HUES6 (cell line): ENCODE results near the gene TRERF1.

Source experiments
- H3K27ac ChIP-seq: 2 replicates; pipeline ENCODE4 v1.7.0; 2013; ENCODE audit warnings: low read depth, mild to moderate bottlenecking, low read length, inconsistent platforms
- H3K27me3 ChIP-seq: 2 replicates; pipeline ENCODE4 v1.6.1; 2013; ENCODE audit warnings: low read length; ENCODE audit not compliant: control insufficient read depth, insufficient read depth
- H3K36me3 ChIP-seq: 2 replicates; pipeline ENCODE4 v1.6.1; 2013; ENCODE audit warnings: low read length; ENCODE audit not compliant: control insufficient read depth, insufficient read depth
- H3K4me1 ChIP-seq: 2 replicates; pipeline ENCODE4 v1.6.1; 2013; ENCODE audit warnings: low read length; ENCODE audit not compliant: control insufficient read depth, insufficient read depth
- H3K4me3 ChIP-seq: 2 replicates; pipeline ENCODE4 v1.5.1; 2013; ENCODE audit warnings: low read depth, low read length
- H3K9ac ChIP-seq: one replicate; pipeline ENCODE4 v1.6.1; 2013; ENCODE audit warnings: mild to moderate bottlenecking, low read length
- H3K9me3 ChIP-seq: 2 replicates; pipeline ENCODE4 v1.6.1; 2013; ENCODE audit warnings: low read depth, low read length; ENCODE audit not compliant: control insufficient read depth, insufficient read depth

TRERF1 gene

DNA sequence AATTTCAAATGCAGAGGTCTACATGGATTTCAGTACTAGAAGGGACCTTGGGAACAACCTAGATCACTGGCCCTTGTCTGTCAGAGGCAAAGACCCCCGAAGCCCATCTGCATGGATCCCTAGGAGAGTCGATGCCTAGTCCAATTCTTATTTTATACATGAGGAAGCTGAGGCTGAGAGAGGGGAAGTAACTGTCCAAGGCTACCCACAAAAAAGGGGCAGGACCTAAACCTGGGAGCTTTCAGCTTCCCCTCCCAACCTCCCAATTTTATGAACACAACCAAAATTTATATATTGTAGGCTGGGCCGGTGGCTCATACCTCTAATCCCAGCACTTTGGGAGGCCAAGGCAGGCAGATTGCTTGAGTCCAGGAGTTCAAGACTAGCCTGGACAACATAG, 73.2 kb downstream of the TRERF1 start:
- Histone ChIP-seq H3K4me3 (no peak overlapping the region), H3K9ac (no peak overlapping the region), H3K4me1 (peaks cover 7% of the 10 kb centered on the region; the same call in 1 of the 2 replicates), H3K27ac (no peak overlapping the region), H3K9me3 (no peaks in the 10 kb centered on the region), H3K27me3 (no peaks in the 10 kb centered on the region), H3K36me3 (no peaks in the 10 kb centered on the region)

- H3K4me3 ChIP-seq: no peak overlapping the region
- H3K27ac ChIP-seq: no peak overlapping the region
- no peaks in the 10 kb centered on the region for H3K36me3 ChIP-seq
- peaks cover 7% of the 10 kb centered on the region; the same call in 1 of the 2 replicates for H3K4me1 ChIP-seq
- H3K9me3 ChIP-seq: no peaks in the 10 kb centered on the region
- no peaks in the 10 kb centered on the region for H3K27me3 ChIP-seq
- no peak overlapping the region for H3K9ac ChIP-seq
Observed at GRCh38 chr6:42378125-42378524, 73.6 kb downstream of the TRERF1 start.

DNA sequence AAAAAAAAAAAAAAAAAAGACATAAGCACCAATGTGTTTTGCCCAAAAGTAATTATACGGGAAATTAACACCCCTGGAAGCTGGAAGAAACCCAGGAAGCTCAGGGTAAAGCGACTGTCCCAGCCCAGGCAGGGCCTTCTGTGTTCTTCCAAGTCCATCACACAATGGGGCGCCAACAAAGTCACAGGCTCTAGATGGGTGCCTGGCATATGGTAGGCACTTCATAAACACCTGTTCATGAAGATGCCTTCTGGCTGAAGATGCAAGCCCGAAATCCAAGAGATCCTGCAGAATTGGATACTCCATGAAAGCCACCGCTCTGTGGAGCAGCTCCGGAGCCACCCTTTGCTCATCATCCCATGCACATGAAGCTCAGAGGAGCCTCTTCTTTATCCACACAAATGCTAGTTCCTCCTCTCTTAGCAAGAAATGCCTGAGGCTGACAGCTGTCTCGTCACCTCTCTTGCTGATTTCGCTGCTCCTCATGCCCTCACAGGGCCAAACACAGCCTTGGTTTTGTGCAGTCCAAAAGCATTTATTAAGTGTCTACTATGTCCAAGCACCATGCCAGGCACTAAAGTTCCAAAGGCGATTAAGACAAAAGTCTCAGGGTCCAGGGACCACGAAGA, 76.6 kb downstream of the TRERF1 start:
- no peaks in the 10 kb centered on the region for H3K27me3 ChIP-seq
- H3K9ac ChIP-seq: no peak overlapping the region
- no peak overlapping the region for H3K27ac ChIP-seq
- H3K36me3 ChIP-seq: no peaks in the 10 kb centered on the region
- peaks cover 4% of the 10 kb centered on the region; the same call in 1 of the 2 replicates for H3K4me1 ChIP-seq
- H3K9me3 ChIP-seq: no peaks in the 10 kb centered on the region
- H3K4me3 ChIP-seq: no peak overlapping the region

- Histone ChIP-seq H3K9ac (no peak overlapping the region), H3K4me1 (peaks cover 4% of the 10 kb centered on the region; the same call in 1 of the 2 replicates), H3K36me3 (no peaks in the 10 kb centered on the region), H3K27ac (no peak overlapping the region), H3K27me3 (no peaks in the 10 kb centered on the region), H3K9me3 (no peaks in the 10 kb centered on the region), H3K4me3 (no peak overlapping the region)
Observed at GRCh38 chr6:42374018-42374669, 77.6 kb downstream of the TRERF1 start.

DNA sequence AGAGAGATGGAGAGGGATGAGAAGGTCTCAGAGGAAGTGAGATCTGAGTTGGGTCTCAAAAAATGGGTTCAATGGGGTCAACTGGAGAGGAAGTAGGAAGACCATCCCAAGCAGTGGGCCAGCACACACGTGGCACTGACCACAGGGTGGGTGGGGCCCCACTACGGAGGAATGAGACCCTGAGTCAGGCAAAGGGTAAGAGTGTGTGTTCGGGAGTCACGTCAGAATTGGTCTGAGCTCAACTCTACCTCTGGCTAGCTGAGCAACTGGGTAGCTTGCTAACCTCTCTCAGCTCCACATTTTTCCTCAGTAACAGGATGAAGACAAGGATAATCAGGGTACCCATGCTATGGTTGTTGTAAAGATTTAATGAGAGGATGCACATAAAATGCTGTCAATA, 79.0 kb downstream of the TRERF1 start:
- no peak overlapping the region for H3K27ac ChIP-seq
- no peaks in the 10 kb centered on the region for H3K36me3 ChIP-seq
- H3K4me1 ChIP-seq: peaks cover 4% of the 10 kb centered on the region; the same call in 1 of the 2 replicates
- H3K27me3 ChIP-seq: no peaks in the 10 kb centered on the region
- H3K9me3 ChIP-seq: no peaks in the 10 kb centered on the region
- H3K9ac ChIP-seq: no peak overlapping the region
- H3K4me3 ChIP-seq: no peak overlapping the region

GRCh38 chr6:42370323-42370985, 81.3 kb downstream of the TRERF1 start:
- H3K9ac ChIP-seq: no peak overlapping the region
- H3K9me3 ChIP-seq: no peaks in the 10 kb centered on the region
- no peaks in the 10 kb centered on the region for H3K36me3 ChIP-seq
- H3K4me3 ChIP-seq: no peak overlapping the region
- H3K27ac ChIP-seq: no peak overlapping the region
- peaks cover 5% of the 10 kb centered on the region; the same call in 1 of the 2 replicates for H3K4me1 ChIP-seq
- no peaks in the 10 kb centered on the region for H3K27me3 ChIP-seq

DNA sequence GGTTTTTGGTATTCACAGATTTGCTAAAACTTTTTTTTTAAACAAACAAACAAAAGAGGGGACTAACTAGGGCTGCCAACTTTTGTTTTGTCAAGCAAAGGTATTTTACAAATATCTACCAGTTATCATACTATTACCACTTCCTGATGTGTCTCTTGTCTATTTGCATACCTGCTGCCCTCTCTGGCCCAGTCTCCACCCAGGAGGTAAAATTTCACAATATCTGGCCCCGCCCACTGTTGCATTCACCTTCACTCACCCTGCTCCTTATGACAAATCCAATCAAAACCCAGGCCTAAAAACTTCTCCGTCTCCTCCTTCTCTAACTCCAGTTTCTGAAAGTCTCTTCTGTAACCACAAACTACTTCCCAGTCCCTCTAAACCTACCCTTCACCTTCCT, 82.2 kb downstream of the TRERF1 start:
- no peak overlapping the region for H3K4me3 ChIP-seq
- no peaks in the 10 kb centered on the region for H3K36me3 ChIP-seq
- H3K9me3 ChIP-seq: no peaks in the 10 kb centered on the region
- H3K9ac ChIP-seq: no peak overlapping the region
- peaks cover 5% of the 10 kb centered on the region; the same call in 1 of the 2 replicates for H3K4me1 ChIP-seq
- no peaks in the 10 kb centered on the region for H3K27me3 ChIP-seq
- no peak overlapping the region for H3K27ac ChIP-seq

- Histone ChIP-seq H3K27me3 (no peaks in the 10 kb centered on the region), H3K4me3 (no peak overlapping the region), H3K27ac (no peak overlapping the region), H3K9me3 (no peaks in the 10 kb centered on the region), H3K4me1 (peaks cover 5% of the 10 kb centered on the region; the same call in 1 of the 2 replicates), H3K9ac (no peak overlapping the region), H3K36me3 (no peaks in the 10 kb centered on the region)
Observed at GRCh38 chr6:42368181-42368580, 83.5 kb downstream of the TRERF1 start.

GRCh38 chr6:42367353-42368011, 84.2 kb downstream of the TRERF1 start:
- no peaks in the 10 kb centered on the region for H3K27me3 ChIP-seq
- H3K4me1 ChIP-seq: peaks cover 5% of the 10 kb centered on the region; the same call in 1 of the 2 replicates
- H3K9me3 ChIP-seq: no peaks in the 10 kb centered on the region
- H3K9ac ChIP-seq: no peak overlapping the region
- no peak overlapping the region for H3K4me3 ChIP-seq
- H3K27ac ChIP-seq: no peak overlapping the region
- H3K36me3 ChIP-seq: no peaks in the 10 kb centered on the region

- Histone ChIP-seq H3K4me3 (no peak overlapping the region), H3K9me3 (no peaks in the 10 kb centered on the region), H3K36me3 (no peaks in the 10 kb centered on the region), H3K9ac (no peak overlapping the region), H3K27ac (no peak overlapping the region), H3K4me1 (peaks cover 5% of the 10 kb centered on the region; the same call in 1 of the 2 replicates), H3K27me3 (no peaks in the 10 kb centered on the region)
Observed at GRCh38 chr6:42366999-42367352, 84.8 kb downstream of the TRERF1 start.
